B cell (primary cell): ENCODE data around the gene OR6C75. TPM values are rescaled to one million over a fixed set of nuclear protein-coding genes. Genes with fewer than 3 reads are reported as not detected.

ENCODE experiments used
- ATAC-seq: fragments of 200-7000 bp; cut with Tn5 transposase; one replicate; pipeline ENCODE4 v1.10.0; 2021; ENCODE audit warnings: low read depth, mild to moderate bottlenecking, moderate number of reproducible peaks, moderate library complexity
- CTCF ChIA-PET: fragments of 350-600 bp; sonication (Branson Sonifier 250); formaldehyde crosslinking; loops from one replicate; lab custom pipeline; 2021; ENCODE audit warnings: antibody characterized with exemption, inconsistent platforms; lab: Charles Lee
- POLR2A ChIA-PET: fragments of 350-600 bp; sonication (Branson Sonifier 250); formaldehyde crosslinking; loops from one replicate; lab custom pipeline; 2021; ENCODE audit warnings: antibody characterized with exemption; lab: Charles Lee
- DNase-seq: peaks from one replicate; pipeline ENCODE4 v3.0.0; 2013
- H2AFZ ChIP-seq: 2 replicates; pipeline ENCODE4 v1.6.1; 2012; ENCODE audit warnings: mild to moderate bottlenecking, low read depth, low read length; ENCODE audit not compliant: insufficient read depth, poor library complexity, severe bottlenecking
- H3K27ac ChIP-seq, 2 donors: 1 replicate in 1 of 2; 2 replicates in 1 of 2; pipeline ENCODE4 v1.5.1; 2012 to 2013; ENCODE audit warnings: low read length in 2 of 2, mild to moderate bottlenecking in 2 of 2, moderate library complexity in 1 of 2
- H3K27me3 ChIP-seq, 4 experiments: fragments of 200-600 bp in 1 of 4; sonication (generic) in 1 of 4; replicated peaks in 1 of 4; 1 replicate in 2 of 4; 2 replicates in 2 of 4; pipeline versions ENCODE4 v1.6.1 to v1.7.0; 2013 to 2016; ENCODE audit warnings: low read length in 3 of 4, mild to moderate bottlenecking in 2 of 4, mixed read lengths in 1 of 4, moderate library complexity in 1 of 4; ENCODE audit not compliant: insufficient read depth in 4 of 4, control insufficient read depth in 3 of 4; ENCODE audit errors: control extremely low read depth in 1 of 4
- H3K36me3 ChIP-seq, 2 experiments: replicated peaks in 1 of 2; 1 replicate in 1 of 2; 2 replicates in 1 of 2; pipeline versions ENCODE4 v1.6.1 to v1.7.1; 2013; ENCODE audit warnings: low read length in 1 of 2; ENCODE audit not compliant: insufficient read depth in 2 of 2, control insufficient read depth in 1 of 2; ENCODE audit errors: control extremely low read depth in 1 of 2, extremely low read depth in 1 of 2
- H3K4me1 ChIP-seq, 2 donors: fragments of 200-600 bp in 1 of 2; sonication (generic) in 1 of 2; 1 replicate in 1 of 2; 2 replicates in 1 of 2; pipeline versions ENCODE4 v1.5.1 to v1.6.1; 2013 to 2017; ENCODE audit warnings: low read length in 2 of 2; ENCODE audit not compliant: control insufficient read depth in 2 of 2, insufficient read depth in 2 of 2
- H3K4me2 ChIP-seq: replicated peaks from 2 replicates; pipeline ENCODE3; 2012; ENCODE audit warnings: mild to moderate bottlenecking, low read depth, low read length; ENCODE audit not compliant: poor library complexity, severe bottlenecking
- H3K4me3 ChIP-seq, 5 experiments: fragments of 200-600 bp in 1 of 5; sonication (generic) in 1 of 5; 1 replicate in 3 of 5; 2 replicates in 2 of 5; pipeline versions ENCODE4 v1.5.1 to v1.7.0; 2011 to 2016; ENCODE audit warnings: low read length in 4 of 5, mild to moderate bottlenecking in 4 of 5, low read depth in 2 of 5, control low read depth in 1 of 5, moderate library complexity in 1 of 5; ENCODE audit not compliant: insufficient read depth in 1 of 5; ENCODE audit errors: control extremely low read depth in 1 of 5, extremely low read depth in 1 of 5
- H3K79me2 ChIP-seq: fragments of 200-600 bp; sonication (generic); one replicate; pipeline ENCODE4 v1.6.0; 2016; ENCODE audit warnings: low read length; ENCODE audit not compliant: control insufficient read depth, insufficient read depth
- H3K9ac ChIP-seq: fragments of 200-600 bp; sonication (generic); 2 replicates; pipeline ENCODE4 v1.6.1; 2017; ENCODE audit warnings: mild to moderate bottlenecking, low read length, moderate library complexity
- H3K9me3 ChIP-seq, 3 donors: one replicate each; pipeline versions ENCODE4 v1.6.1 to v1.7.1; 2013; ENCODE audit warnings: low read length in 2 of 3; ENCODE audit not compliant: control insufficient read depth in 2 of 3, insufficient read depth in 1 of 3; ENCODE audit errors: control extremely low read depth in 1 of 3
- H4K20me1 ChIP-seq: 2 replicates; pipeline ENCODE4 v1.6.0; 2012; ENCODE audit warnings: mild to moderate bottlenecking, low read length; ENCODE audit not compliant: insufficient read depth, control insufficient read depth, poor library complexity, severe bottlenecking
- H3K27ac Mint-ChIP-seq: one replicate; pipeline ENCODE4 v1.8.0; 2021; ENCODE audit warnings: mixed read lengths
- H3K27me3 Mint-ChIP-seq: one replicate; pipeline ENCODE4 v1.8.0; 2021; ENCODE audit warnings: mixed read lengths
- H3K4me1 Mint-ChIP-seq: one replicate; pipeline ENCODE4 v1.8.0; 2021; ENCODE audit warnings: mixed read lengths
- H3K4me3 Mint-ChIP-seq: one replicate; pipeline ENCODE4 v1.8.0; 2021; ENCODE audit warnings: mixed read lengths
- H3K9me3 Mint-ChIP-seq: one replicate; pipeline ENCODE4 v1.8.0; 2022; ENCODE audit warnings: mixed read lengths; ENCODE audit not compliant: insufficient read depth
- CTCF ChIP-seq: fragments of 200-600 bp; IDR thresholded peaks from one replicate; pipeline ENCODE4 v1.8.0; 2022; ENCODE audit warnings: antibody characterized with exemption, mild to moderate bottlenecking
- EZH2 ChIP-seq: IDR thresholded peaks from 2 replicates; pipeline ENCODE4 v1.6.1; 2012; ENCODE audit warnings: borderline replicate concordance, low read depth, mild to moderate bottlenecking, moderate library complexity, low read length; ENCODE audit not compliant: insufficient read depth, poor library complexity, severe bottlenecking
- WGBS: methylation state at CpG from one replicate; pipeline ENCODE4 v1.1.5; 2013; ENCODE audit warnings: missing lambda C conversion rate; ENCODE audit not compliant: insufficient coverage; 5-methylcytosine and 5-hydroxymethylcytosine counted together
- intact Hi-C: fragments of 100-400 bp; cut with micrococcal nuclease; formaldehyde crosslinking; loops from one replicate; pipeline ENCODE4 v1.10.0; 2022
- polyA plus RNA-seq: library from polyadenylated mRNA; depleted of rRNA; stranded (reverse); fragments of >200 nt; gene quantifications from 2 replicates; pipeline ENCODE4 v1.2.3, GENCODE V29; 2012
- total RNA-seq, 2 donors: library from RNA; stranded (reverse); fragments of 120-200 nt in 1 of 2; gene quantifications; 1 replicate in 1 of 2; 2 replicates in 1 of 2; pipeline versions ENCODE4 v1.2.3 to v1.2.4, GENCODE V29; 2013 to 2022

Gene OR6C75
- total and polyA plus RNA-seq, 2 donors (not counting 1 experiment from before 2014, with no cell fraction given): not detected

- no CpG with 5 or more reads among the region's 1 CpG for WGBS
- ChIA-PET CTCF (no interaction called here), POLR2A (no interaction called here)
- Histone ChIP-seq H2AFZ (no peak overlapping the region), H3K27ac (no peak overlapping the region), H3K4me1 (no peaks in the 10 kb centered on the region), H3K79me2 (no peaks in the 10 kb centered on the region), H4K20me1 (no peaks in the 10 kb centered on the region), H3K9ac (no peak overlapping the region), H3K27me3 (peaks cover 0 to 5% (median 1%) of the 10 kb centered on the region in 4 experiments), H3K9me3 (peaks cover 0 to 13% (median 0%) of the 10 kb centered on the region in 3 donors), H3K36me3 (no peaks in the 10 kb centered on the region), H3K4me3 (no peak overlapping the region), H3K4me2 (no peak overlapping the region)
- intact Hi-C loops: no loop called here
- ATAC-seq (no peak), DNase-seq (no peak)
- TF ChIP-seq CTCF (no peak), EZH2 (no peak)
- no peaks in the 10 kb centered on the region for H3K4me1 Mint-ChIP-seq
- no peak overlapping the region for H3K27ac Mint-ChIP-seq
- no peaks in the 10 kb centered on the region for H3K9me3 Mint-ChIP-seq
- H3K4me3 Mint-ChIP-seq: no peak overlapping the region
- H3K27me3 Mint-ChIP-seq: peaks cover 36% of the 10 kb centered on the region
Observed at GRCh38 chr12:55396326-55396725, 33.6 kb downstream of the OR6C75 start.

- WGBS: no CpG with 5 or more reads among the region's 1 CpG
- Histone ChIP-seq H3K9ac (no peak within 1 kb of the TSS), H2AFZ (no peak within 1 kb of the TSS), H4K20me1 (no peaks in the 10 kb centered on the region), H3K27ac (no peak within 1 kb of the TSS), H3K4me3 (no peak within 1 kb of the TSS), H3K27me3 (no peaks in the 10 kb centered on the region), H3K4me2 (no peak within 1 kb of the TSS), H3K9me3 (peaks cover 0 to 2% (median 0%) of the 10 kb centered on the region in 3 donors), H3K36me3 (no peaks in the 10 kb centered on the region), H3K79me2 (no peaks in the 10 kb centered on the region), H3K4me1 (no peaks in the 10 kb centered on the region)
- Mint-ChIP-seq H3K4me1 (no peaks in the 10 kb centered on the region), H3K27ac (no peak within 1 kb of the TSS), H3K27me3 (peaks cover 33% of the 10 kb centered on the region), H3K4me3 (no peak within 1 kb of the TSS), H3K9me3 (peaks cover 2% of the 10 kb centered on the region)
- no peak for DNase-seq
- ATAC-seq: no peak
- CTCF ChIA-PET: no interaction called here
- intact Hi-C loops: no loop called here
- TF ChIP-seq CTCF (no peak), EZH2 (no peak)
- POLR2A ChIA-PET: no interaction called here
Observed at GRCh38 chr12:55400229-55400628, 37.5 kb downstream of the OR6C75 start, which contains the start of gene OR6C65. Gene OR6C65, plus strand, starts transcription at chr12:55400529. Its CDS starts 0 bp downstream, at chr12:55400529.
